Calu3 (cell line): ENCODE measurements around the gene CYP3A5. TPM values are rescaled to one million over a fixed set of nuclear protein-coding genes. Genes with fewer than 3 reads are reported as not detected.

Source experiments
- BruUV-seq: library from RNA; stranded (reverse); fragments of 400-500 nt; replicated peaks from 2 replicates; lab custom pipeline; 2021; lab: Mats Ljungman, UMichigan
- CTCF ChIA-PET: fragments of 300-600 bp; sonication (Branson Sonifier 250); formaldehyde crosslinking; loops from one replicate; lab custom pipeline; 2022; ENCODE audit warnings: antibody characterized with exemption; lab: Charles Lee
- DNase-seq: peaks from one replicate; pipeline ENCODE4 v3.0.0; 2022
- H3K27ac Mint-ChIP-seq: one replicate; pipeline ENCODE4 v1.8.0; 2022; ENCODE audit warnings: mixed read lengths; ENCODE audit not compliant: unreplicated experiment
- H3K27me3 Mint-ChIP-seq: one replicate; pipeline ENCODE4 v1.8.0; 2022; ENCODE audit warnings: mixed read lengths; ENCODE audit not compliant: unreplicated experiment
- H3K36me3 Mint-ChIP-seq: one replicate; pipeline ENCODE4 v1.8.0; 2022; ENCODE audit warnings: mild to moderate bottlenecking, moderate library complexity, mixed read lengths; ENCODE audit not compliant: insufficient read depth, unreplicated experiment
- H3K4me1 Mint-ChIP-seq: one replicate; pipeline ENCODE4 v1.8.0; 2022; ENCODE audit warnings: mild to moderate bottlenecking, low read depth, mixed read lengths; ENCODE audit not compliant: unreplicated experiment
- H3K4me3 Mint-ChIP-seq: one replicate; pipeline ENCODE4 v1.8.0; 2022; ENCODE audit warnings: mild to moderate bottlenecking, low read depth, moderate library complexity, mixed read lengths; ENCODE audit not compliant: unreplicated experiment
- H3K9me3 Mint-ChIP-seq: one replicate; pipeline ENCODE4 v1.8.0; 2022; ENCODE audit warnings: low read depth, mixed read lengths; ENCODE audit not compliant: unreplicated experiment
- CTCF ChIP-seq: fragments of 200-600 bp; IDR thresholded peaks from one replicate; pipeline ENCODE4 v1.8.0; 2022; ENCODE audit warnings: antibody characterized with exemption; ENCODE audit not compliant: unreplicated experiment
- intact Hi-C: fragments of 100-400 bp; cut with micrococcal nuclease; formaldehyde crosslinking; loops from one replicate; pipeline ENCODE4 v1.10.0; 2022; ENCODE audit not compliant: unreplicated experiment
- total RNA-seq: library from RNA; stranded (reverse); gene quantifications from 2 replicates; pipeline ENCODE4 v1.2.3, GENCODE V29; 2022

Gene CYP3A5
- total RNA-seq, 1 experiment from 2014 or later: 44.9 TPM

DNA sequence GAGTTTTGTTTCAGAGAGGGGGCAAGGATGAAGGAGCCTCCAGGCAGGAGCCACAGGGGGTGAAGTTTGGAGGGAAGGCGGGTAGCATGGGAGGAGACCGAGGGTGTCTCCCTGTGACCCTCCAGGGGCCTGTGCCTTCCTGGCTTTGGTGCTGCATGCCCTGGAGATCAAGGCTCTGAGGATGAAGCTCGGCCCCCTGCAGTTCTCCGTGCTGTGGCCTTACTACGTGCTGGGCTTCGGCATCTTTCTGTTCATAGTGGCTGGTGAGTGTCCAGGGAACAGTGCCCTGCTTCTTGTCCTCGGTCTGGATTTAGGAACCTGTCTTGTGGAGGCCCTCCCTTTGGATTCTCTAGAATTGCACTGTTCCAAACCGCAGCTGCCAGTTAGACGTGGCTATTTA lies 72.2 kb downstream of the CYP3A5 start:
- CTCF ChIA-PET: no interaction called here
- H3K36me3 Mint-ChIP-seq: no peaks in the 10 kb centered on the region
- no peak for TF ChIP-seq CTCF
- H3K27me3 Mint-ChIP-seq: peaks cover 43% of the 10 kb centered on the region
- H3K4me1 Mint-ChIP-seq: no peaks in the 10 kb centered on the region
- no peak overlapping the region for H3K27ac Mint-ChIP-seq
- DNase-seq: no peak
- H3K9me3 Mint-ChIP-seq: no peaks in the 10 kb centered on the region
- BruUV-seq: no TSS peak
- H3K4me3 Mint-ChIP-seq: no peak overlapping the region
- intact Hi-C loops: no loop called here

DNA sequence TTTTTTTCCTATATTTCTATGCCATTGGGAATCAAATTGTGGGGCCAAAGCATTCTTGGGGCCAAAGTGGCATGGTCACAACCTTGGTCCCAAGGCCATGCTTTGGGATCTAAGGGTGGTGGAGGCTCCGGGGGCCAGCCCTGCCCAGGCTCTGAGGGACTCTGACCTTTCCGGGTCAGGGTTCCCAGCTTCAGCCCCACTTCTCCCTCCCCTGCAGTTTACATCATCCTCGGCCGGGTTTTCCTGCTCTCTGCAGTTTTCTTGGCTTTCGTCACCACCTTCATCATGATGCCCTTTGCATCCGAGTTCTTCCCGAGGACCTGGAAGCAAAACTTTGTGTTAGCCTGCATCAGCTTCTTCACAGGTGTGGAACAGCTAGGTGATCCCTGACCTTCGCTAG lies 73.3 kb downstream of the CYP3A5 start:
- DNase-seq: no peak
- Mint-ChIP-seq H3K4me1 (no peaks in the 10 kb centered on the region), H3K27ac (no peak overlapping the region), H3K9me3 (no peaks in the 10 kb centered on the region), H3K36me3 (no peaks in the 10 kb centered on the region), H3K27me3 (peaks cover 33% of the 10 kb centered on the region), H3K4me3 (no peak overlapping the region)
- no peak for TF ChIP-seq CTCF
- intact Hi-C loops: no loop called here
- CTCF ChIA-PET: no interaction called here
- BruUV-seq: no TSS peak

DNA sequence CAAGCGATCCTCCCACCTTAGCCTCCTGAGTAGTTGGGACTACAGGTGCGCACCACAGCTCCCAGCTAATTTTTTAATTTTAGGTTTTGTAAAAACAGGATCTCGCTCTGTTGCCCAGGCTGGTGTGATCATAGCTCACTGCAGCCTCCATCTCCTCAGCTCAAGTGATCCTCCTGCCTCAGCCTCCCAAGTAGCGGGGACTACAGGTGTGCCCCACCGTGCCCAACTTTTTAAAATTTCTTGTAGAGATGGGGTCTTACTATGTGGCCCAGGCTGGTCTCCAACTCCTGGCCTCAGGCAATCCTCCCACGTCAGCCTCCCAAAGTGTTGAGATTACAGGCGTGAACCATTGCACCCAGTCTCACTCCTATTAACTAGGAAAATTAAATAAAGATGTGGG lies 74.3 kb downstream of the CYP3A5 start:
- Mint-ChIP-seq H3K9me3 (no peaks in the 10 kb centered on the region), H3K4me1 (no peaks in the 10 kb centered on the region), H3K4me3 (no peak overlapping the region), H3K27ac (no peak overlapping the region), H3K36me3 (no peaks in the 10 kb centered on the region), H3K27me3 (peaks cover 32% of the 10 kb centered on the region)
- no peak for DNase-seq
- CTCF ChIA-PET: no interaction called here
- BruUV-seq: no TSS peak
- intact Hi-C loops: no loop called here
- no peak for TF ChIP-seq CTCF

- intact Hi-C loops: no loop called here
- no peak for TF ChIP-seq CTCF
- Mint-ChIP-seq H3K27me3 (peaks cover 19% of the 10 kb centered on the region), H3K4me3 (no peak overlapping the region), H3K9me3 (no peaks in the 10 kb centered on the region), H3K4me1 (no peaks in the 10 kb centered on the region), H3K27ac (no peak overlapping the region), H3K36me3 (no peaks in the 10 kb centered on the region)
- no peak for DNase-seq
- CTCF ChIA-PET: interaction anchor here (1.0 kb wide), 1 partner anchor 77 kb away, joined by 3 read pairs; no protein-coding TSS in a partner anchor
- BruUV-seq: no TSS peak
These were observed 78.0 kb downstream of the CYP3A5 start for GRCh38 chr7:99601656-99602310.
